Keratinocyte (primary cell): ENCODE measurements around the gene MINDY4.

Experiments
- EZH2 ChIP-seq: IDR thresholded peaks from one replicate; pipeline ENCODE4 v1.6.1; 2012; ENCODE audit warnings: inconsistent platforms, mild to moderate bottlenecking, low read length, moderate library complexity
- TF ChIP-seq, protein P1 (sequence below), 3 experiments: IDR thresholded peaks in 1 of 3; conservative IDR thresholded peaks in 1 of 3; optimal IDR thresholded peaks in 1 of 3; 2 replicates in 2 of 3; 3 replicates in 1 of 3; pipeline versions ENCODE3 to v1.5.1; 2011; ENCODE audit warnings: low read length in 3 of 3, mild to moderate bottlenecking in 3 of 3, moderate library complexity in 2 of 3, control low read depth in 1 of 3, inconsistent platforms in 1 of 3; ENCODE audit not compliant: insufficient read depth in 2 of 3; ENCODE audit errors: extremely low read depth in 1 of 3

DNA sequence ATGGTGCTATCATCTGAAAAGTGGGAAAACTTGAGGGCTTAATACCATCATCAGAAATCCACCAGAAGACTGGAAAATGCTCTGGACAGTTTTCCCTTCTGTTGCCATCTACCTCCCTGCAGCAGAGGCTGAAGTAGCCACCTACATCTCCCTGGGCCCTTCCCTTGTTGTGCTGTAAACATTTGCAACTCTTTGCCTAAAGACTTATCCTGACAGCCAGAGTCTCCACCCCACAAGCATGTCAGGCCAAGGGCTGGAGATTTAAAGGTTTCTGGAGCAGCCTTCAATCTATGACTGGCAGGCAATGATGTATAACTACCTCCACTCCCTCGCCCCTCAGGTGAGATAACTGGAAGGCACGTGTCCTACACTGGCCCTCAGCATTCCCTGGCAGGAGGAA lies 49.0 kb upstream of the MINDY4 start:
- TF ChIP-seq, protein P1, sequence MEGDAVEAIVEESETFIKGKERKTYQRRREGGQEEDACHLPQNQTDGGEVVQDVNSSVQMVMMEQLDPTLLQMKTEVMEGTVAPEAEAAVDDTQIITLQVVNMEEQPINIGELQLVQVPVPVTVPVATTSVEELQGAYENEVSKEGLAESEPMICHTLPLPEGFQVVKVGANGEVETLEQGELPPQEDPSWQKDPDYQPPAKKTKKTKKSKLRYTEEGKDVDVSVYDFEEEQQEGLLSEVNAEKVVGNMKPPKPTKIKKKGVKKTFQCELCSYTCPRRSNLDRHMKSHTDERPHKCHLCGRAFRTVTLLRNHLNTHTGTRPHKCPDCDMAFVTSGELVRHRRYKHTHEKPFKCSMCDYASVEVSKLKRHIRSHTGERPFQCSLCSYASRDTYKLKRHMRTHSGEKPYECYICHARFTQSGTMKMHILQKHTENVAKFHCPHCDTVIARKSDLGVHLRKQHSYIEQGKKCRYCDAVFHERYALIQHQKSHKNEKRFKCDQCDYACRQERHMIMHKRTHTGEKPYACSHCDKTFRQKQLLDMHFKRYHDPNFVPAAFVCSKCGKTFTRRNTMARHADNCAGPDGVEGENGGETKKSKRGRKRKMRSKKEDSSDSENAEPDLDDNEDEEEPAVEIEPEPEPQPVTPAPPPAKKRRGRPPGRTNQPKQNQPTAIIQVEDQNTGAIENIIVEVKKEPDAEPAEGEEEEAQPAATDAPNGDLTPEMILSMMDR (optimal IDR thresholded peaks at IDR 0.05 in 1 of 3, IDR thresholded peaks at IDR 0.05 in 1 of 3, conservative IDR thresholded peaks at IDR 0.05 in 1 of 3; ENCODE audit: extremely low read depth in 1 of 3, insufficient read depth in 2 of 3, low read length in 3 of 3), result no peak
- TF ChIP-seq EZH2, result no peak
